Keratinocyte (primary cell): ENCODE data around the gene EXD3. TPM values are rescaled to one million over a fixed set of nuclear protein-coding genes. Genes with fewer than 3 reads are reported as not detected.

ENCODE experiments used
- DNase-seq: peaks from one replicate; pipeline ENCODE4 v3.0.0-alpha.2; 2011; ENCODE audit warnings: low read depth, missing footprints, low spot score
- FAIRE-seq: peaks from 2 replicates; lab custom pipeline; 2011; peaks lifted over from hg19 to GRCh38; lab: Jason Lieb, UNC
- H2AFZ ChIP-seq: 2 replicates; pipeline ENCODE4 v1.6.0; 2012; ENCODE audit warnings: low read length, control low read depth, inconsistent platforms; ENCODE audit not compliant: control insufficient read depth
- H3K27ac ChIP-seq: 2 replicates; pipeline ENCODE4 v1.5.1; 2011; ENCODE audit warnings: low read length; ENCODE audit not compliant: control insufficient read depth, insufficient read depth
- H3K27me3 ChIP-seq: 3 replicates; pipeline ENCODE4 v1.6.0; 2011; ENCODE audit warnings: low read length; ENCODE audit not compliant: control insufficient read depth, insufficient read depth; ENCODE audit errors: extremely low read depth
- H3K36me3 ChIP-seq, 2 experiments: 2 replicates in 1 of 2; 3 replicates in 1 of 2; pipeline ENCODE4 v1.5.1; 2011; ENCODE audit warnings: low read length in 2 of 2, mild to moderate bottlenecking in 1 of 2; ENCODE audit not compliant: control insufficient read depth in 2 of 2, insufficient read depth in 2 of 2; ENCODE audit errors: extremely low read depth in 1 of 2
- H3K4me1 ChIP-seq: 3 replicates; pipeline ENCODE4 v1.5.1; 2011; ENCODE audit warnings: low read length; ENCODE audit not compliant: control insufficient read depth, insufficient read depth; ENCODE audit errors: extremely low read depth
- H3K4me2 ChIP-seq: 3 replicates; pipeline ENCODE4 v1.6.0; 2011; ENCODE audit warnings: low read depth, low read length; ENCODE audit not compliant: control insufficient read depth, insufficient read depth; ENCODE audit errors: extremely low read depth
- H3K4me3 ChIP-seq, 3 experiments: fragments of 200-600 bp in 1 of 3; sonication (generic) in 1 of 3; 2 replicates in 2 of 3; 3 replicates in 1 of 3; pipeline ENCODE4 v1.5.1; 2011 to 2016; ENCODE audit warnings: low read length in 3 of 3, mild to moderate bottlenecking in 3 of 3, control low read depth in 2 of 3, inconsistent platforms in 1 of 3, low read depth in 1 of 3, mixed read lengths in 1 of 3, mixed run types in 1 of 3, moderate library complexity in 1 of 3; ENCODE audit not compliant: control insufficient read depth in 2 of 3, insufficient read depth in 2 of 3; ENCODE audit errors: extremely low read depth in 1 of 3
- H3K79me2 ChIP-seq: 2 replicates; pipeline ENCODE4 v1.6.0; 2012; ENCODE audit warnings: low read length; ENCODE audit not compliant: control insufficient read depth, insufficient read depth
- H3K9ac ChIP-seq: 3 replicates; pipeline ENCODE4 v1.6.0; 2011; ENCODE audit warnings: low read length; ENCODE audit not compliant: control insufficient read depth, insufficient read depth; ENCODE audit errors: extremely low read depth
- H3K9me1 ChIP-seq: 3 replicates; pipeline ENCODE4 v1.6.0; 2011; ENCODE audit warnings: low read length; ENCODE audit not compliant: control insufficient read depth, insufficient read depth; ENCODE audit errors: extremely low read depth
- H3K9me3 ChIP-seq: 2 replicates; pipeline ENCODE4 v1.5.1; 2012; ENCODE audit warnings: low read depth, low read length; ENCODE audit not compliant: control insufficient read depth
- H4K20me1 ChIP-seq: 3 replicates; pipeline ENCODE4 v1.6.0; 2011; ENCODE audit warnings: low read length; ENCODE audit not compliant: control insufficient read depth, insufficient read depth; ENCODE audit errors: extremely low read depth
- EZH2 ChIP-seq: IDR thresholded peaks from one replicate; pipeline ENCODE4 v1.6.1; 2012; ENCODE audit warnings: inconsistent platforms, mild to moderate bottlenecking, low read length, moderate library complexity
- dilution Hi-C: fragments of 300-500 bp; cut with MboI; formaldehyde crosslinking; loops from one replicate; pipeline ENCODE4 v1.7.0; 2020; ENCODE audit warnings: low sequenced_read_pairs; ENCODE audit not compliant: extremely low pct_ligation_motif_present
- polyA plus RNA-seq, 5 experiments: library from polyadenylated mRNA; depleted of rRNA in 3 of 5; stranded (reverse) in 3 of 5; stranded (forward) in 1 of 5; unstranded in 1 of 5; fragments of >200 nt; gene quantifications; 1 replicate in 1 of 5; 2 replicates in 3 of 5; 3 replicates in 1 of 5; pipeline versions ENCODE4 v1.2.1 to v1.2.3, GENCODE V29; 2011 to 2012; ENCODE audit warnings: missing spikeins in 2 of 5, low read depth in 1 of 5, low replicate concordance in 1 of 5
- TF ChIP-seq, protein P1 (sequence below), 3 experiments: IDR thresholded peaks in 1 of 3; conservative IDR thresholded peaks in 1 of 3; optimal IDR thresholded peaks in 1 of 3; 2 replicates in 2 of 3; 3 replicates in 1 of 3; pipeline versions ENCODE3 to v1.5.1; 2011; ENCODE audit warnings: low read length in 3 of 3, mild to moderate bottlenecking in 3 of 3, moderate library complexity in 2 of 3, control low read depth in 1 of 3, inconsistent platforms in 1 of 3; ENCODE audit not compliant: insufficient read depth in 2 of 3; ENCODE audit errors: extremely low read depth in 1 of 3

Gene EXD3
- polyA plus RNA-seq, 1 donor (not counting 4 experiments of a cell fraction or from before 2014, with no cell fraction given), result 1.5 TPM

GRCh38 chr9:137404961-137405567, 17.9 kb downstream of the EXD3 start:
- dilution Hi-C loops, result no loop called here
- peaks cover 14% of the 10 kb centered on the region for H3K27me3 ChIP-seq
- peaks cover 2% of the 10 kb centered on the region for H3K4me1 ChIP-seq
- no peaks in the 10 kb centered on the region for H3K79me2 ChIP-seq
- H4K20me1 ChIP-seq, result no peaks in the 10 kb centered on the region
- H3K36me3 ChIP-seq, result no peaks in the 10 kb centered on the region
- TF ChIP-seq, protein P1, sequence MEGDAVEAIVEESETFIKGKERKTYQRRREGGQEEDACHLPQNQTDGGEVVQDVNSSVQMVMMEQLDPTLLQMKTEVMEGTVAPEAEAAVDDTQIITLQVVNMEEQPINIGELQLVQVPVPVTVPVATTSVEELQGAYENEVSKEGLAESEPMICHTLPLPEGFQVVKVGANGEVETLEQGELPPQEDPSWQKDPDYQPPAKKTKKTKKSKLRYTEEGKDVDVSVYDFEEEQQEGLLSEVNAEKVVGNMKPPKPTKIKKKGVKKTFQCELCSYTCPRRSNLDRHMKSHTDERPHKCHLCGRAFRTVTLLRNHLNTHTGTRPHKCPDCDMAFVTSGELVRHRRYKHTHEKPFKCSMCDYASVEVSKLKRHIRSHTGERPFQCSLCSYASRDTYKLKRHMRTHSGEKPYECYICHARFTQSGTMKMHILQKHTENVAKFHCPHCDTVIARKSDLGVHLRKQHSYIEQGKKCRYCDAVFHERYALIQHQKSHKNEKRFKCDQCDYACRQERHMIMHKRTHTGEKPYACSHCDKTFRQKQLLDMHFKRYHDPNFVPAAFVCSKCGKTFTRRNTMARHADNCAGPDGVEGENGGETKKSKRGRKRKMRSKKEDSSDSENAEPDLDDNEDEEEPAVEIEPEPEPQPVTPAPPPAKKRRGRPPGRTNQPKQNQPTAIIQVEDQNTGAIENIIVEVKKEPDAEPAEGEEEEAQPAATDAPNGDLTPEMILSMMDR (optimal IDR thresholded peaks at IDR 0.05 in 1 of 3, IDR thresholded peaks at IDR 0.05 in 1 of 3, conservative IDR thresholded peaks at IDR 0.05 in 1 of 3; ENCODE audit: extremely low read depth in 1 of 3, insufficient read depth in 2 of 3, low read length in 3 of 3), result no peak
- TF ChIP-seq EZH2, result no peak
- no peaks in the 10 kb centered on the region for H3K9me3 ChIP-seq
- H3K4me3 ChIP-seq, result no peak overlapping the region
- no peak overlapping the region for H3K27ac ChIP-seq
- DNase-seq (no peak), FAIRE-seq (no peak)
- no peak overlapping the region for H3K4me2 ChIP-seq
- no peak overlapping the region for H2AFZ ChIP-seq
- H3K9me1 ChIP-seq, result no peaks in the 10 kb centered on the region
- H3K9ac ChIP-seq, result no peak overlapping the region

DNA sequence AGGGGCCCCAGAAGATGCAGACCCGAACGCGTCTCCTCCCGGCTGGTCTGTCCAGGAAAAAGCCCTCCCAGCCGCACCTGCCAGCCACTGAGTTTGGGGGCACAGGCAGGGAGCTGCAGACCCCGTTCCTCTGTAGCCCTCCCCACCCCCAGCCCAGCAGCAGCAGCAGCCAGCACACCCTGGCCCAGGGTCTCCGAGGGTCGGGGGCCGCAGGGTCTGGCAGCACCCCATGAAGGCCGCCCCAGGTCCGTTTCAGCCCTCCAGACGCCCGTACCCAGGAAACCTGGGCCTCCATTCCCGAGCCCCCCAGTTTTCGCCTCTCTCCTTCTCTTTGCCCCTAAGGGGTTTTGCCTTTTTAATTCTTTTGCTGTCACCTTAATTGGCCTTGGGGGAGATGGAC, 19.7 kb downstream of the EXD3 start:
- Histone ChIP-seq H3K27me3 (peaks cover 14% of the 10 kb centered on the region), H4K20me1 (no peaks in the 10 kb centered on the region), H3K4me3 (no peak overlapping the region), H3K4me2 (no peak overlapping the region), H2AFZ (no peak overlapping the region), H3K4me1 (peaks cover 2% of the 10 kb centered on the region), H3K9me1 (no peaks in the 10 kb centered on the region), H3K9me3 (no peaks in the 10 kb centered on the region), H3K36me3 (no peaks in the 10 kb centered on the region), H3K79me2 (no peaks in the 10 kb centered on the region), H3K9ac (no peak overlapping the region), H3K27ac (no peak overlapping the region)
- DNase-seq (no peak), FAIRE-seq (no peak)
- dilution Hi-C loops, result no loop called here
- no peak for TF ChIP-seq EZH2
- TF ChIP-seq, protein P1 (optimal IDR thresholded peaks at IDR 0.05 in 1 of 3, IDR thresholded peaks at IDR 0.05 in 1 of 3, conservative IDR thresholded peaks at IDR 0.05 in 1 of 3; ENCODE audit: extremely low read depth in 1 of 3, insufficient read depth in 2 of 3, low read length in 3 of 3), result no peak
